ENCODE data around the gene RNF25.

RNF25 gene

DNA sequence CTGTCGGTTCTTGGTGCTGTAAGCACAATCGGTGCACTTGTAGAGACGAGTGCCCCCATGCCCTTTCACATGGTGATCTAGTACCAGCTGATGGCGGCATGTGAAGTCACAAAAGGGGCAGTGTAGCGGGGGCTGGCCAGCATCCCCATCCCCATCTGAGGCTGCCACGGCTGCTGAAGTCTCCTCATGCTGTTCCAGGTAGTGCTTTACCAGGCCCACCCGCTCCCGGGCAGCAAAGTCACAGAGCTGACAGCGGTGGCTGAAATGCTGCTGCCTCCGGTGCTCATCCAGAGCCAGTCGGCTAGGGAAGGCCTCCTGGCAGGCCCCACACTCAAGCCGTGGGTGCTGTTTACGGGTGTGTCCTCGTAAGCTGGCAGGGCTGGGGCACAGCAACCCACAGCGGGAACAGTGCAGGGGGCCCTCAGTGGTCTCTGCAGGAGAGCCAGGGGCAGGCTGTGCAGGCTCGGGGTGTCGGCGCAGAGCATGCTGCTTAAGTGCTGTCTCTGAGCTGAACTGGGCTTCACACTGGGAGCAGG, 29.6 kb downstream of the RNF25 start:
- TF ChIP-seq CTCF (IDR thresholded peaks at IDR 0.05; ENCODE audit: low read depth, low read length, missing control alignments), result no peak
- DNase-seq (ENCODE audit: extremely low read depth, low read depth), result no peak
- no peak overlapping the region for H3K4me3 ChIP-seq (replicated peaks; ENCODE audit: low read depth, low read length)

DNA sequence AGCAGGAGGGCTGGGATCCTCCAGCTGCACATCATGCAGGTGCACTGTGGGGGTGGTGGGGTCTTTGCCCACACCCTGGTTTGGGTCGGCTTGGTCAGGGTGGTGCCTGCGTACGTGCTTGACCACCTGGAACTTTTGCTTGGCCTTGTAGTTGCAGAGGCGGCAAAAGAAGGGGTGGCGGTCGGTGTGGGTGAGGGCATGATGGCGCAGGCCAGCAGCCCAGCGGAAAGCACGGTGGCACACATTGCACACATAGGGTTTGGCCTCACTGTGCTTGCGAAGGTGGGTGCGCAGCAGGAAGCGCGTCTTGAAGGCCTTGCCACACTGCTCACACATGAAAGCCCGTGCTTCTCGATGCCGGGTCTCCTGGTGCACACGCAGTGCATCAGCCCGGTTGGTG, 33.4 kb downstream of the RNF25 start:
- DNase-seq (ENCODE audit: extremely low read depth, low read depth), result no peak
- H3K4me3 ChIP-seq (replicated peaks; ENCODE audit: low read depth, low read length), result no peak overlapping the region
- no peak for TF ChIP-seq CTCF (IDR thresholded peaks at IDR 0.05; ENCODE audit: low read depth, low read length, missing control alignments)

GRCh38 chr2:218635719-218636118, 36.1 kb downstream of the RNF25 start:
- DNase-seq (ENCODE audit: extremely low read depth, low read depth), result no peak
- H3K4me3 ChIP-seq (replicated peaks; ENCODE audit: low read depth, low read length), result no peak overlapping the region
- TF ChIP-seq CTCF (IDR thresholded peaks at IDR 0.05; ENCODE audit: low read depth, low read length, missing control alignments), result no peak

- H3K4me3 ChIP-seq (replicated peaks; ENCODE audit: low read depth, low read length), result no peak overlapping the region
- no peak for TF ChIP-seq CTCF (IDR thresholded peaks at IDR 0.05; ENCODE audit: low read depth, low read length, missing control alignments)
- DNase-seq (ENCODE audit: extremely low read depth, low read depth), result no peak
Measured at GRCh38 chr2:218631837-218632236, 40.0 kb downstream of the RNF25 start.

GRCh38 chr2:218627939-218628338, 43.9 kb downstream of the RNF25 start:
- DNase-seq (ENCODE audit: extremely low read depth, low read depth), result no peak
- H3K4me3 ChIP-seq (replicated peaks; ENCODE audit: low read depth, low read length), result no peak overlapping the region
- no peak for TF ChIP-seq CTCF (IDR thresholded peaks at IDR 0.05; ENCODE audit: low read depth, low read length, missing control alignments)

DNA sequence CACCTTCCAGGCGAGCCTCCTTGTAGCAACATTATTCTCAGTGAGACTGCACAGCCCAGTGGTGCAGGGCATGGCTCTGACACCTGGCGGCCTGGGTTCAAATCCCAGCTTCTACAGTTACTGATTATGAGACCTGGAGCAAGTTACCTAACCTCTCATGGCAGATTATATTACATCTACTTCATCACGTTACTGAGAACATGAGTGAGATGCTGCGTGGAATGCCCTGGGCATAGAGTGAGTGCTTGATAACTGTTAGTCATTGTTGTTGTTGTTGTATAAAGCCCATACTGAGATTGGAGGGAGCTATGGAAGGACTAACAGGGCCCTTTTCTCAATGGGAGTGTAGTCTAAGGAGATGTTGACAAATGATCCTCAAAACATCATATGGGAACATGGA, 45.4 kb downstream of the RNF25 start:
- no peak overlapping the region for H3K4me3 ChIP-seq (replicated peaks; ENCODE audit: low read depth, low read length)
- no peak for TF ChIP-seq CTCF (IDR thresholded peaks at IDR 0.05; ENCODE audit: low read depth, low read length, missing control alignments)
- no peak for DNase-seq (ENCODE audit: extremely low read depth, low read depth)

DNA sequence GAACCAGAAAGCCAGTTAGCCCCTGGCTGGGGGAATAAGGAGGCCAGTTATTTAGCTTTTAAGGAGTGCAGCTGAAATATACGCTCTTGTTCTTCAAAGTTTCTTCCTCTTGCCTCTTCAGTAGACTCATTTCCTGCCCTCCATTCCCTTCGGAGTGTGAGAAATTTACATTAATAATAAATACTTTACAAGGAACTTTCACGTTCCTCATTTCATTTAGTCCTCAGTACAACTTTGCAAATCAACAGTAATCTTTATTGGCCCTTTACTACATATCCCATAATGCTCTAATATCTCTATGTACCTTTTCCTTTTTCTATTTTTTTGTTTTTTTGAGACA, 48.5 kb downstream of the RNF25 start:
- DNase-seq (ENCODE audit: extremely low read depth, low read depth), result no peak
- H3K4me3 ChIP-seq (replicated peaks; ENCODE audit: low read depth, low read length), result no peak overlapping the region
- no peak for TF ChIP-seq CTCF (IDR thresholded peaks at IDR 0.05; ENCODE audit: low read depth, low read length, missing control alignments)
